Neural progenitor cell (in vitro differentiated cells): ENCODE results near the gene GINS3.

Source experiments
- CTCF ChIP-seq: fragments of 200-600 bp; sonication (generic); IDR thresholded peaks from 2 replicates; pipeline ENCODE4 v1.5.1; 2017; ENCODE audit warnings: antibody characterized with exemption, mild to moderate bottlenecking
- EZH2 ChIP-seq: fragments of 200-600 bp; sonication (generic); IDR thresholded peaks from 2 replicates; pipeline ENCODE4 v1.6.1; 2017; ENCODE audit warnings: antibody characterized with exemption, mild to moderate bottlenecking, moderate library complexity
- EZH2phosphoT487 ChIP-seq: fragments of 200-600 bp; sonication (generic); IDR thresholded peaks from 2 replicates; pipeline ENCODE4 v1.6.1; 2017; ENCODE audit warnings: antibody characterized with exemption

GRCh38 chr16:58375386-58375785 is 16.9 kb upstream of the GINS3 start:
- TF ChIP-seq CTCF (no peak), EZH2 (no peak), EZH2phosphoT487 (no peak)
